ENCODE measurements around the gene MSL3B.

Gene MSL3B

DNA sequence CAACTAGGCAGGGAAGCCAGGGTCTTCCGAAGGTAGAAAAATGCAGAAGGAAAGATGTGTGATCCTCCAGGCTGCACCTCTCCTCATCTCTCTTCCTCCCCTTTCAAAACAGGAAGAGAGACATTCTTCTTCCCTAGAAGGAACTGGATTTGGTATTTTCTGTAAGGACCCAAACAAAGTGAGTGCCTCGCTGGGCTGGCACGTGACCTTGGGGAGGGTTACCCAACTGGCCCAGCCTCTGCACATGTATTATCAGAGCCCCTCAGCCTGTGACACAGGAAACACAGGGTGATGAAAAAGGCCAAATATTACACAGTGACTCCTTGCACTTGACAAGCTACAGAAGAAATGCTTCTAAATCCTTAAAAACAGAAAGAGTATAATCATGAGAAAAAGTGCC lies 16.1 kb downstream of the MSL3B start:
- no peak for DNase-seq

DNA sequence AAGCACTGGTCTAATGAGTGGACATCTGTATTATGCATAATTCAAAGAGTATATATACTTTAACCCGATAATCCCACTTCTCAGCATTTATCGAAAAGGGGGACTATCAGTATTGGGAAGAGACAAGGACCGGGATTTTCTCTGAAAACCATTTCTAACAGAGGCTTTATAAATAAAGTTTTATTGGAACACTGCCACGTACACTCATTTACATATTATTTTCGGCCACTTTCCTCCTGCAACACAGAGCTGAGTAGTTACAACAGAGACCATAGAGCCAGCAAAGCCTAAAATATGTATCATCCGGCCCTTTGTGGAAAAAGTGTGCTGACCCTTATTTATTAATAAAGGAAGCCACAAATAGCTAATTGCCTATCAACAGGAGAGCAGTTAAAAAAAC lies 17.0 kb downstream of the MSL3B start:
- no peak for DNase-seq

DNA sequence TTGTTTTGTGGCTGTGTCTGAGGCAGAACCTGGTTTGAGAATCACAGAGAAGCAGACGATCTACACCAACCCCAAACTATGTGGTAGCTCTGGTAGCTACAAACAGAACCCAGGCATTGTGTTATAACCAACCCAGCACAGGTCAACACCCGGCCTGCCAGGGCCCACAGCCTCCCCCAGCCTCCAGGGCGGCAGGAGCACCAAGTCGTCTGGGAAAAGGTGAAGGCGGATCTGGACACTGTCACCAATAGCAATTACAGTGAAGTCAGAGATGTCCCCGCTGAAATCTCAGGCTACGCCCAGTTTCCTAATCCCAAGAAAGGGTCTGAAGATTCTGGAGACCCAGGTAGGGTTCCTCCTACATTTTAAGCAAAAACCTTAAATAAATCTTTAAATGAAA lies 17.4 kb downstream of the MSL3B start:
- DNase-seq, result no peak

DNA sequence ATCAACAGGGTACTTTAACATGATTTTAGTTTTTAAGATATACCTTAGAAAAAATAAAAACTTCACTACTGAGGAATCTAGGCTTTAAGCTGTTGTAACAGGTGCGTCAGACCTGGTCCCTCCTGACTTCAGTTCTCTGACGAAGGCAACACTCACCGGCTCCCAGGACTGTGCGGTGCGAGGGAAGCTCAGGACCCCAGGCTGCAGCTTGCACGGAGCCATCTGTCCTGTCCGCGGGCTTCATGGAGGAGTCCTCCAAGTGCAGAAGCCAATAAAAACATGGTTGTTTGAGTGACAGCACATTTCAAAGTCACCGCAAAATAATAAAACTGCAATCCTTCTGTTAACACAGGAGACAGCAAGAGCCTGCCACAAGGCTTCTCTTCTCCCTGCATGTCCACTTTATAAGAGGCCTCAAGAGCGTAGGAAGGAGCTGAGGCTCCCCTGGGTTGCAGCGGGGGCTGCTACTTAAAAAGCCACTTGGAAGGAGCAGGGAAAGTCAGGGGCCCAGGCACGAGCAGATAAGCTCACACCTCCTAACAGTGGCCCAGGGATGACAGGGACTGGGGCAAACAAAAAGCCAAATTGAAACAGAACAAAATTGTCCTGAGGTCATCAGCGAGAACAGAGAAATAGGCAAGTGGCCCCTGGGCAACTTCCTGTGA lies 18.4 kb downstream of the MSL3B start:
- DNase-seq, result no peak

DNA sequence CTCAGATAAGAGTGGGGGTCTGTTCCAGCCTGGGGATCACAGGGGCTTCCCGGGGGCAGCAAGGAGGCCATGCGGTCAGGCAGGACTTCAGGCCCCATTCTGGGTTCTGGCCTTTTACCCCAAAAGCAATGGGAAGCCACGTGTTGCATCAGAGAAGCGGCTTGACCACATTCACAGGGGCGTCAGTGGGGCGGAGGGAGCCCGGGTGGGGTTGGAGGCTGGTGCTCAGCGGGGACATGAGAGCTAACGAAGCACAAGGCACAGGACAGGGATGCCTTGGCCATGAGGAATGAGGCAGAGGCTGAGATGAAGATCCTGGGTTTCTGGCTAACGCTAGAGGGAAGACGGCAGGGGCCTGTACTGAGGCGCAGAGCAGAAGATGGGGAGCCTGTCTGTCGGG lies 19.9 kb downstream of the MSL3B start:
- DNase-seq, result no peak

DNA sequence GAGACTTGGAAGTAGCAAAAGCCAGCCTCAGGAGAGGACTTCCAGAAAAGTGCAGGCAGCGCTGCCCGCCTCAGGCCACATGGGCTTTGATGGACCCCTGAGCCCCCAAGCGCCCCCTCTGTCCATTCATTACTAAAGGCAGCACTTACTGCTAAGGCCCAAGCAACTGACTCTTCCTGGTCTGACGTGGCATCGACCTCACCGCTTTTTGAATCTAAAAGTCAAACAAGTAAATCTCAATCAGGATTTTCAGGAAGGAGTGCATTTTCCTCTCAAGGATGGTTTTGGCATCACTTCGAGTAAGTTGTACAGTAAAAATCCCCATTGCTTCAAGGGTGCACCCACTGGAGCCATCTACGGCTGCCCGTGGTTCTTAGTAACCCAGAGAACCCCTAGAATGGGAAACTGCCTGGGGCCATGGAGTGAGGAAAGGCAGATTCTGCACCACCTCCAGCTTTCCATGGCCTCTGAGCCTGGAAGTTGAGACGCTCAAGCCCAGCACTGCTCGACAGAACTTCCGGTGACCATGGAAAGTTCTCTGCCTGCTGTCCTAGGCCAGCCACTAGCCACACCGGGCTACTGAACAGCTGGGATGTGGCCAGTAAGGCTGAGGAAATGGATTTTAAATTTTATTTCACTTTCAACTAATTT lies 20.8 kb downstream of the MSL3B start:
- no peak for DNase-seq

DNA sequence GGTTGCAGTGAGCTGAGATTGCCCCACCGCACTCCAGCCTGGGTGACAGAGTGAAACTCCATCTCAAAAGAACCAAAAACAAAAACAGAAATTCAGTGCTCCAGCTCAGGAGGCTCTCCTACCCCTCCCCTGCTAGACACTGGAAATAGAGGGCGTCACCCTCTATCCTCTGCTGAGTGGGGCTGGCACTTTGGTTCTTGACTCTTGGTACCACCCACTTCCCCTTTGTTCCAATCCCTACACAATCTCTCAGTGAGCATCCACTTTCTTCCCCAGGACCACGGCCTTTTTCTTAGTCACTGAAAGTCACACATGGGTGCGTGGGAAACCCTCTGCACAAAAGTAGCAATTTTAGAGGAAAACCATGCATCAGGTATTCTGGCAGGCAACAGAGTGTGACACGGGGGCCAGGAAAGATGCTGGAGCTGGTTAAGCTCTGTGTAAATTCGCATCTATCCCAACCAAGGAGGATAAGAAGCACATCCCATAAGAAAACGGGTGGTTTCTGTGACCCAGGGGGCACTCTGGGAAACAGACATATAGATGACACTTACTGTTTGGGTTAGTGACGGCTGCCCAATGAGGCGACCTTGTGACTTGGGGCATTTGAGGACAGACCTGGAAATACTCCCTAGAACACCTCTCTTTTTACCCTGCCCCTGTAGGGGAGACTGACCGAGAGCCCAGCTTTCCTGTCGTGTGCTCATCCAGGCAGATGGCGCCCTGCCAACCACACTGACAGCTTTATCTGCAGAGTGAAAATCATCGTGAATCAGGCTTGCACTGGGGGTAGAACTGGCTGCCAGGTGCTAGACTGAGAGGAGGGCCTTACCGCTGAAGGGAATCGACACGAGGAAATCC lies 21.6 kb downstream of the MSL3B start:
- DNase-seq, result no peak

DNA sequence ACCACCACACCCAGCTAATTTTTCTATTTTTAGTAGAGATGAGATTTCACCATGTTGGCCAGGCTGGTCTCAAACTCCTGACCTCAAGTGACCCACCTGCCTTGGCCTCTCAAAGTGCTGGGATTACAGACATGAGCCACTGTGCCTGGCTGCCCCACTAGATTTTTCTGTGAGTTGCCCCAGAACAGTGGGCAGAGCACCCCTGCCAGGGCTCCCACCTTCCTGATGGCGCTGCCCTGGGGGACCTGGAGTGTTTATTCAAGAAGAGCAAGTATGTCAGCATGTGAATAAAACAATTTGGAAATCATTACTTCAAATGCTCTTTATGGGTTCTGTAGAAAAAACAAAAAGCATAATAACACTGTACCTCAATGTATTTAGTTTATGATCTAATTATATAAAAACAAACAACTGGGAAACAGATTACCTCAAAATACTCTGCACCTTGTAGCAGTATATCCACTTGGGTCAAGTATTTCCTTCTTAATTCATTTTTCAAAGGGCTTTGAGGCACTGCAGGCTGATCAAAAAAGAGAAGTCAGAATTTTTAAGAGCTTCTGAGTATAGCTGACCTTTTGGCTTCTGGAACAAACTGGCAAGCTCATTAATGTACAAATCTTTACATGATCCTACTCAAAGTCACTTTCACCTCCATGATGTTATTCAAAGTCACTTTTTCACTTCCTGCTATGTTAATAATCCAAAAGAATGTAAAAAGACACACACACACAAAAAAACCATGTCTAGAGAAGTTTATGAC lies 22.7 kb downstream of the MSL3B start:
- DNase-seq, result no peak

DNA sequence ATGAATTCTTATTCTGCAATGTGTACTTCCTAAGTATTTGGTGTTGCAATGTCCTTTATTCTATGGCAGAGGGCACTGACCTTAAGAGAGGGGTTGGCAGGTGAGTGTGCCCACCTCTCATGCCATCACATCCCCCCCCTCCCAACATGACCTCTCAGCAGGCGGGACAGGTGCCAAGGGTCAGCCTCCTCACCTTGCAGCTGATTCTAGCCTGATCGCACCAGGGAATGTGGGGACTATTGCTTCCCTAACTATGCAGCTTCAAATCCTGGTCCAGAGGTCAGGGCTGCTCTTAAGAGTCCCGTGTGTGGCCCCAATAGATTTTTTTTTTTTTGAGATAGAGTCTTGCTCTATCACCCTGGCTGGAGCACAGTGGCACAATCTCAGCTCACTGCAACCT lies 23.4 kb downstream of the MSL3B start:
- DNase-seq, result no peak

DNA sequence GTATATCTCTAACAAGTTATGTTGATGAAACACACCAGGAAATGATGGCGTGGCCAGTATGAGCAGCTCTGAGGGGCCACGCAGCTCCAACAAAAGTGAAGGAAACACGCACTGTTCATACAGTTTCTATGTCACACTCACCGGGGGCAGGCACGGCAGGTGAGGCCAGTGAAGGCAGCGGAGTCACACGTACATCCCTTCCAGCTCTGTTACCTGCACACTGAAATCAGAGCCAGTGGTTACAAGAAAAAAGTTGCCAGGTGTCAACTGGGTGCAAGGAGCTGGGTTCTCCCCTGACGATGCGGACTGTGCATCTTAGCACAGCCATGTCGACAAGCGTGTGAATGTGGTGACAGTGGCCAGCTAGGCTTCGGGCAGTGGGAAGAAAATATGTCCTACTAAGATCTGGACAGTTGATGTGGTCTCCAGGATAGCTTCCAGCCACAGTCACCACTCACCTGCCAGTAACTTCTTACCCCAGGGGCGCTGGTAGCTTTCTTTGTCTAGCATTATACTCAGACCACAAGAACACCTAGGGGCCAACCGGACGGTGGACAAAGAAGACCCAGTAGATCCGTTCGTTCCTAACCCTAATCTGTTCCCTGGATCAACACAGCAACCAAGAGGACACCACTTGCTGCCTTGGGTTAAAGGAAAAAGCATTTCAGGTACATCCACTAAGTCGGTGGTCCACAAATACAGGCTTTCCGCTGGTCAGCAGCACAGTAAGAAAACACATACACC lies 23.9 kb downstream of the MSL3B start:
- no peak for DNase-seq

DNA sequence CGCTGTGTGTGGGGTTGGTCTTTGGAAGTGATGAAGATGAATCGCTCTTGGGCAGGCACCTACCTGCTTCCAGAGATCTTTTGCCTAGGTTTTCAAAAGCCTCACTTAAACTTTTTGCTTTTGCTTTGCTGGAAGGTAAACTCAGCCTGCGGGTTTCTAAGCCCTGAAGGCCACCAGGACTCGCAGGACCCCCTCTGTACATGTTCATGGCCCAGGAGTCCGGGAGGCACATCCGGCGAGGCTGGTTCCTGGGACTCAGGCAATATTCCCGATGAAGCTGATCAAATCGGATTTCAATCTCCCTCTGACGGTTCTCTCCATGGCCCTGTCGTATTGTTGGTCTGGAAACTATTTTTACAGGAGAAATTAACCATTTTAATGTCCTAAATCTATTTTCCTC lies 27.0 kb downstream of the MSL3B start:
- no peak for DNase-seq

DNA sequence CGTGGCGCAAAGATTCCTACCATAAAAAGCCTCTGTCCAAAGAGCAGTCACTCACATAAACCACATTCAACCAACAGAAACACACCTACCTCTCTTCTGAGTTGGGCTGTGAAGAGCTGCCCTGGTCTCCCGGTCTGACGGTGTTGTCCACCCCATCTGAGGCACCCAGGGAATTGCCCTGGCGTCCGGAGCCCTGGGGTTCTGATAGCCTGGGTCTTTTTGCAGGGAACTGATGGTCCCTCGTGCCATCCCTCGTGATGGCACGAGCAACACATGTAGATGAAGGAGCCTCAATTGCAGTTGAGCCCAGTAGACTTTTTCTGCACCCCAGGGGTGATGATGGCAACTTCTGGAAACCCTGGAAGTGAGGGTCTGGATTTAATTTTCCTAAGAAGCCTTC lies 27.7 kb downstream of the MSL3B start:
- DNase-seq, result no peak

DNA sequence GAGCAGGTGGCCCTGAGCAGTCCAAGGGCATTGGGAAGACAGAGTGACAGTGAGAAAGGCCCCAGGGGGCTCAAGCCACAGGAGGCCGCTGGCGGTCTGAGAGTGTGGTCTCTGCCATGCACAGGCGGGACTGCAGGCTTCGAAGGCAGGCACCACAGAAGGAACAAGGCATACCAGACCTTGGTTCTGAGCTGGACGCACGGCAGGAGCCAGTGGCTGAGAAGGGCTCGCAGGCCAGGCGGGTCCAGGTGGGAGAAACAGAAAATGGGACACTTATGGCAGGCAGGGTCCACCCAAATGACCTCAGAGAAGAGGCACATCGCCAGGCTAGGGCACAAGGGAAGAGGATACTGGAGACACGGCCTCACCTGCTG lies 28.8 kb downstream of the MSL3B start:
- DNase-seq, result no peak

DNA sequence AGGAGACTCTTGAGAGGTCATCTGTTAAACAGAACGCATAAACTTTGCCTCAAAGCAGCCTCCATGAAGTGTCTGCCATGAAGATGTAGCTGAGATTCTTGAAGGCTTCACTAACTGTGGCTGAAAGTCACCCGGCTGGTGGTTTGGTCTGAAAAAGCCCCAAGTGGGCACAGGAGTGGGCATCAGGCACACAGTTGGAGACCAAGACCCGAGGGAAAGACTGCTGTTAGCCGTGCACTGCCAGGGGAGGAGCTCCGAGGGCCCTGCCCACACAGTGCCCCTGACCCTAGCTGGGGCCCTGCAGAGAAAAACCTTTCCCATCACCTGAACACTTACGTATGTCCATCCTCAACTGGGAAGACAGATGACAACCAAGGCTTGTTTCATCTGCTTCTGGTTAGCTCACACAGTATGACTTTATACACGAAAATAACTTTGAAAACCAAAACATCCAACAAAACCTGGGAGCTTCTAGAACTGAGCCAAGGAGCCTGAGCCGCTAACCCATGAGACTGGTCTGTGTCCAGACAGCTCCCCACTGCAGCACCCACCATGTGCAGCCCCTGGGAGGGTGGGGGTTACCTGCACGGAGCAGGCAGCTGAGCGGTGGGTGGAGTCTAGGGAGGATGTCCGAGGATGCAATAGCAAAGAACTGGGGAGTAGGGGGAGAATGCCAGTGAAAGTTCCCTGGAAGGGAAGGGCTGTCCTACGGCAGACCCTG lies 29.3 kb downstream of the MSL3B start:
- DNase-seq, result no peak

DNA sequence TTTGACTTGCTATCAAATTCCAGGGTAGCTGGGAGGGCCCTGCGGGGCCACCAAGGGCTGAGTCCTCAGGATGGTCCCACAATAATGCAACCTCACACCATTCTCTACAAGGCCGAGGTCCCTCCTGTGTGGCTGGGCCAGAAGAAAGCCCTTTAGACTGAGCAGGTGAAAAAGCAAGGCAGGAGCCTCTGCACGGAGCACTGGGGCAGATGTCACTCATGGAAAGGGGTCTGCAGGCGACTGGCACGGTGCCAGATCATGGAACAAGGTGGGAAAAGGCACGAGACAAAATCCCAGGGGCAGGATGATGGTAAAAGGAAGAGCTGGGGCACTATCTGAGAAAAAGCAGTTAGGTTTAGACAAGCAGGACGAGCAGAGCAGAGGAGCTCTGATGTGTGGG lies 29.9 kb downstream of the MSL3B start:
- no peak for DNase-seq

DNA sequence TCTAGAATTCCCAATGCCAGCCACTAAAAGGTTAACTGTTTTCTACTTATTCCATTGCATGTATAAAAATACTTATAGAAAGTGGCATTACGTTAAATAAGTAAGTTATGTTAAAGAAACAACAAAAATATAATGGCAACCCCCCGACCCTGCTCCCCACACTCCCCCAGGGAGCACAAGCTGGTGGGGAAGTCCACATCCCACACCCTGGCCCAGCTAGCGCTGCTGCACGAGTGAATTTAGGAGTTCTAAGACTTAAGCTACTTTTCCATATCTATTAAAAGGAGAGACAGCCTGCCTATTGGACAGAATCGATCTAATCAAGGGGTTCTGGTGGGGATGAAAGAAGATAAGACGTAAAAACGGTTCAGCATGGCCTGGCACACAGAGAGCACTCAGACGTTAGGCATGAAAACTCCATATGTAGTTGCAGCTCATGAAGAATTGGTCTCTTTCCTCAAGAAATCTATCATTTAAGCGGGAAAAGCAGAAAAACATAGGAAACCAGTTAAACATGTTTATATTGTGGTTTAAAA lies 30.4 kb downstream of the MSL3B start:
- no peak for DNase-seq

DNA sequence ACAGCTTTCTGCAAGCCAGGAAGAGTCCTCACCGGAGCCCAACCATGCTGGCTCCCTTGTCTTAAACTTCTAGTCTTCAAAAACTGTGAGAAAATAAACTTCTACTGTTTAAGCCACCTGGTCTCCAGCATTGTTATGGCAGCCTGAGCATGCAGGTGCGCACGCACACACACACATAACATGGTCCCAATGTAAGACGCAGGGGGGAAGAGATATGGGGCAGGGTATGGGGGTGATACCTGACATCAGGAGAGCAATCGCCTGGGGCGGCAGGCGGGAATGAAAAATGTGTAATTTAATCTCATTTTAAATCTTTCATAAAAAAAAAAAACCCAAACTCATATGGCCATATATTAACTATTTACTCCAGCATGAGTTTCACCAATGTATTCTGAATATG lies 31.8 kb downstream of the MSL3B start:
- no peak for DNase-seq

DNA sequence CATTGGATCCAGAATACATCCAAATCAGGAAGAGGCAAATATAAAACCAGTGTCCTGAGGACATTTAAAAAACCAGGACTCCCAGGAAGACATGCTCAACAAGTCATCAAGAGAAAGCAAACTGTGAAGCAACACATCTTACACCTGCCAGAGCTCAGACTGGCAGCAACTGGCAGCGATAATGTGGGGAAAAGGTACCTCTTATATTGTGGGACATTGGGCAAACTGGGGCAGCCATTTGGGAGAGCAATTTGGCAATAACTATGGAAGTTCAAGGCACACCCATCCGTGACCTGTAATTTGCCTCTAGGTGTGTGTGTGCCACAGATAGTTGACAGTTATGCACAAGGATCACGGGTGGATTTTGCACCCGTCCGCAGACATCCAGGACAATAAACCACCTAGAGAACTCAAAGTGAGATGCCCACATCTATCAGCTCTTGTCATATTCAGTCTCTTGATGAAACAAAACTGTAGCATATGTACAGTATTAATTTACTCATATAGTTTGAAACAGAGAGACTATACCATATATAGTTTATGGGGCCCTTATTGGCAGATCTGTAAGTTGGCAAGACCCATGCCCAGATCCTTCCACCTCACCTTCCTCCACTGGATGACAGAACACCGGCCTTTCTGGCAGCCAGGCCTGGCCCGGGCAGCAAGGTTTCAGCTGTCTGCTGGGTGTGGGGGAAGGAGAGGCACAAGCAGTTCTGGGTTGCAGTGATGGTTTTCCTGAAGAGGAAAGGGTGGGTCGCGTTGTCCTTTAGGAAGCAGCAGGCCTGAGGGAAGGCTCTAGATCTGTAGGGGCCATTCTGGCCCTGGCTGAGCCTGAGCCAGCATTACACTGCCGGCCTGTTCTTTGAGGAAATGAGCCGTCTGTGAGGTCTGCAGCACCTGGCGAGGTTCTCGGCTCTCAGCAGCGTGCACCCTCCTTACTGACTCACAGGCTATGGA lies 32.7 kb downstream of the MSL3B start:
- no peak for DNase-seq

DNA sequence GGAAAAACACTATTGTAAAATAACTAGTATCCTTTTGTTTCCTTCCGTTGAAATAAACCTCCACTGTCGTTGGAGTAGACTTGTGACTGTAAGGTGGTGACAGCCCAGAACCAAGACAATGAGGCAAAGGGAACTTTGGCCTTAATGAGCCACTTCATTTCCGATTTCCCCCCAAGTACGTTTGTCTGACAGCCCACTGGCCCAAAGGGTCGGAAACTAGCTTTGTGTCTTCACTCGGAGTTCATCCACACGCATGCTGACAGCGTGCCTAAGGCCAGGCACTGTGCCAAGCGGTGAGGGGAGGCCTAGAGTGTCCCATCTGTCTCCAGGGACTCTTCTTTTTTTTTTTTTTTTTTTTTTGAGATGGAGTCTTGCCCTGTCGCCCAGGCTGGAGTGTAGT lies 34.8 kb downstream of the MSL3B start:
- peak; percentile 35 for DNase-seq

DNA sequence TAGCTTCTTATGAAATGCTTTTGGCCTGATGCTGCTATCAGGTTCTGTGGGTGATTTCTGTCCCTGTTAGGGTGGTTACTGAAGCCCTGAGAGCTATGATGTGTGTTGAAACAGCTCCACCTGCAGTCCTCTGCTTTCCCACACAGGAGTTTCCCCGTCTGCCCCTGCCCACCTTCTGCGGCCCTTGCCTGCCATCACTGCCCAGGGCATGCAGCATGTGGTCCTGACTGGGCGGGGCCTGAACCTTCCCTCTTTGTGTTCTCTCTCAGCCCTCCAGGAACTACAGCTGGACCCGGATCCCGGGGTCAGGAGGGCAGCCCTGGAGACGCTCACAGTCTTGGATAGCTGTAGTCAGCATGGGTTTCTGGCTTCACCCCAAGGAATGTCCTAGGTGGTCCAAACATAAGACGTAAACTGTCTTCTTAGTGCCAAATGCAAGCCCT lies 35.3 kb downstream of the MSL3B start:
- peak; percentile 43 for DNase-seq

Data from right forelimb (tissue), 1 donor.